Amniotic epithelial cell (primary cell): ENCODE measurements around the gene UGT2B10.

Source experiments
- DNase-seq: peaks from one replicate; pipeline ENCODE4 v3.0.0-alpha.2; 2010; ENCODE audit warnings: low read depth

UGT2B10 gene

DNA sequence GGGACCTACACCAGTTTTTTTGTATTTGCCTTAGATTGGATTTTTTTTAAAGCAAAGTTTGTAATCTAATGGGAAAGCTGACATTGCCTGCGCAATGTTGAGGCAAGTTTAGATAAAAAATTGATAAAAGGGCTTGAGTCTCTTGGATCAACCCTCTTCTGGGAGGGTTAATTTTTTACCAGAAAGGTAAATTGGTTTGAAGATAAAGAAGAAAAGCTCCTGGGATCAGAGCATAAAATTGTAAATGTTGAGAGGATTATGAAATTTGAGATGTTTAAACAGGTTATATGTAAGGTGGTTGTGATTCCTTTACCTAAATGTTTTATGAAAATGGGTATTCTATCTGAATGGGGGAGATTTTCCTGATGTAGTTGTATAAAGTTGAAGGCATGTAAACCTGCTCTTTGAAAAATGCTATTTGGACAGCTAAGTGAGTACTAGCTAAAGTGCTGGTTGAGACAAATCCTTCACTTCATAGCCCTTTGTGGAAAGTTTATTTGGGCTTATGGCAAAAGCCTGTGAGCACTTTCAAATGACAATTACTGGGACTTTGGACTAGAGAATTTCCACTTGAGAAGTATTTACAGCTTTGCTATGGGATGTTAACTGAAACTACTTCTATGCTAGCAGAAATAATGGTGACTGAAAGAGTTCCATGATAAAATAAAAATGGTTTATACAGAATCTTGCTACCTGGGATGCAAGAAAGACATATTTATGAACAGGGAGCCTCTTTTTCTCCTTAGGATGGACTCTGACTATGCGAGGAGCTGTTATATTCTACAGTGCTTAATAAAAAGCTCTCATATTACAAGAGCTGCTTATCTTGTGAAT is 56.2 kb downstream of the UGT2B10 start:
- DNase-seq: peak; percentile 30

DNA sequence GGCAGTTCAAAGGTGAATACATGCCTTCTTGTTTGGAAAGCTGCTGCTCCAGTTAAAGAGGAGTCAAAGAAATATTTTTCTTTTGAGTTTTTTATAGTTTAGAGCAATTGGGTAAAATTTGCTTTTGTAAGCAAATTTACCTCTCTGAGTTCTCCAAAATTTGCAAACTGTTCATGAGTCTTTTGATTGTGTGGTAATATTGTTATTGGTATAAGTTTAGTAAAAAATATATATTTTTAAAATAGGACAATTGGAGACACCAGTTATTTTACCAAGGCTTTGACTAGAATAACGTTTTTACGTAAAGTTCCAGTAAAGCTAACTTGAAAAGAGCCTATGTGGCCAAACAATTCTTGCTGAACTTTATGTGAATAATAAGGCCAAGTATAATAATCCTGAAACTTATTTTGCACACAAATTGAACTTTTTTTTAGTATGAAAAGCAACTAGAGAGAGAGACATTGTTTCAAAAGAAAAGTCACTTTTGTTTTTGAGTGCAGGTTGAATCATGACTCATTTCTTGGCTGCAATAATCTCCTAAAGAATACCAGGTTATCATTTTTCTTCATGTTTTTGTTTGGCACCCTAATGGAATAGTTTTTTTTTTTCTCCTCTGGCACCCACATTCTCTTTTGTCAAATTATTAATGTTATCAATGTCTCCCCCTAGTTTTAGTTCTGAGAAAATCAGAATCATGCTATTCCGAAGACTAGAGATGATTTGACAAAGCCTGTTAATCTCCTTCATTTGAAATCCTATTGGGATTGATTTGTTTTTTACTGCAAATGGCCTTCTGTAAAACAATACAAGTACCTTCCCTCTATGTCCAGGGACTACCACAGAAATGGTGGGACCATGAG is 57.1 kb downstream of the UGT2B10 start:
- DNase-seq: no peak

DNA sequence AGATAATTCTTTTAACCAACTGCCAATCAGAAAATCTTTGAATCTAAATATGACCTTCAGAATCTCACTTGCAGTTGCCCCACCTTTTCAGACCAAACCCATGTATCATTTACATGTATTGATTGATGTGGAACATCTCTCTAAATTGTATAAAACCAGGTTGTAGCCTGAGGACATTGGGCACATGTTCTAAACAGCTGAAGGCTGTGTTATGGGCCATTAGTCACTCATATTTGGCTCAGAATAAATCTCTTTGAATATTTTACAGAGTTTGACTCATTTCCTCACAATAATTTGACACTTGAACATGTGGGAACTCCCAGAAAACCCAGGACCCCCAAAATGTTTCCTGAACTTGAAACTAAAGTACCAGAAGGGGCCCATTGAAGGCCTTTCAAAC is 58.7 kb downstream of the UGT2B10 start:
- no peak for DNase-seq

DNA sequence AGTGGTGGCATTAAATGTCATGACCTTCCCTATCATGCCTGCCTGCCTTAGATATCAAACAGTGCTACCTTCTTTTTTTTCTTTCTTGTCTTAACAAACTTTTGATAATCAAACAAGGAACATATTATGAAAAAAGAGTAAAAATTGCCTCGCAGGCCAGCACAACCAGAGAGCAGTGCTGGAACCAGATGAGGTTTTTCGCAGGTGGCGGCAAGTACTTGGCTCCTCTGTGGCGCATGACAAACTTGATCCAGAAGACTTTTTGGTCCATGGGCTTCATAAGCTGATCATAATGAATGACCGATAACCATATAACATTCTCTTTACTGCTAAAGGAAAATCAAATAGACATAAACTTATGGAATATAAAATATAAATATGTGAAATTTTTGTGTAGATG is 61.8 kb downstream of the UGT2B10 start:
- DNase-seq: no peak

DNA sequence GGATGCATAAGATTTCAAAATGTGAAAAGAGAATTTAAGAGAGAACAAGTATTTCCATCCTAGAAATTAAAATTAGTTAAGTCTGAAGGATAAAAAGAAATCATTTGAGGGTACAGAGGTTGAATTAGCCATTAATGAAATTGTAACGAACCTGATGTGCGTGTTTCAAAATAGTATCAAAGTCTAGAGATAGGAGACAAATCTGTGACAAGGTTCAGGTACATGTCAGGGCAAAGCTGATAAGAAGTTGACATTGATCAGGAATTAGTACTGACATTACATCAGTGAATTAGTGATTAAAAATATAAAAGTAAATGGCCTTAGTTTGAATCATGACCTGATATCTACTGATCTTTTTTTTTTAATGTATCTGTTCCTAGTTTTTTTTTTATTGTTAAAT is 62.3 kb downstream of the UGT2B10 start:
- no peak for DNase-seq
